ENCODE measurements around the gene COQ3. TPM values are rescaled to one million over a fixed set of nuclear protein-coding genes. Genes with fewer than 3 reads are reported as not detected.

Gene COQ3
- total and polyA plus RNA-seq, 8 donors: 1.1 to 10.8 (median 3.7) TPM

DNA sequence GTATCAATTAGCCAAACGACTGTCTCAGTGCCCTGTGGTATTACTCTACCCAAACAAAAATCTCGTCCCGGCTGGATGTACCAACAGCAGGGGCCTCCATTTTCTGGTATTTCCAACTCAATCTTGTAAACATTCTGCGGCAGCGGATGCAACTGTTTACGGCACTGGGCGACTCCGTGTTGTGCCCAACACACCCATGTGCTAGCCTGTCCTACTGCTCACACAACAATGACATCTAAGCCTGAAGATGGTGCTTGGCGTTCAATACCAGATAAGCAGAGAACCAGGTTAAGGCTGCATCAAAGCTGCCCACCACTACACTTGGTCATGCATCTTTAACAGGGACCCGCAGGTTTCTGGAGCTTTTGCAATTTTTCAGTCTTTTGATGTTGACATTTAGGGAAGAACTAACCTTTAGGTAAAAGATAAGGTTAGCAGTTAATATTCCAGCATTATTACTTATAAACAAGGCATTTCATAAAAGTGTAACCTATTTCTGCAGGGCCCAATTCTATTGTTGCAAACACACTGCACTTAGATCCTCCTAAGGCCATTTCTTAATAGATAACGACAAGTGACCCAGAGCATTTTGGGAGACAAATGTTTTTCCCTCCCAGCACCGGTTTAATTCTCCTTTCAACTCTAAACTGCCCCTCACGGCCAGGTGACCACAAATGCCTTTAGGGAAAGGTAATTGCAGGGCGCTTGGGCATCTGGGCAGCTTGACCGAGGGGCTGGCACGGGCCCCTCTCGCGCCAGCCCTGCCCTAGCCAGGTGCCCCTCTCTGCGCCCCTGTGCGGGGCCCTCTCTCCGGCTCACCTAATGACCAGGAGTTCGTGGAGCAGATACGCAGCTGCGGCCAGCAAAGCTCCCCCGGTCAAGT lies 45.5 kb downstream of the COQ3 start:
- H3K27ac ChIP-seq: peak overlapping the region in 1 of 4 donors; percentile 4
- intact Hi-C loops (cut with DNase I): no loop called here
- H3K4me3 ChIP-seq: peak overlapping the region; percentile 45 to 78 (median 77)
- H3K36me3 ChIP-seq: no peaks in the 10 kb centered on the region
- FAIRE-seq (no peak), ATAC-seq (peak in 1 of 4 donors; percentile 2), DNase-seq (peak in 1 of 6 donors; percentile 6)
- H3K4me1 ChIP-seq: peaks cover 0 to 6% (median 0%) of the 10 kb centered on the region in 3 donors
- H3K9me3 ChIP-seq: no peaks in the 10 kb centered on the region
- TF ChIP-seq, protein P1, sequence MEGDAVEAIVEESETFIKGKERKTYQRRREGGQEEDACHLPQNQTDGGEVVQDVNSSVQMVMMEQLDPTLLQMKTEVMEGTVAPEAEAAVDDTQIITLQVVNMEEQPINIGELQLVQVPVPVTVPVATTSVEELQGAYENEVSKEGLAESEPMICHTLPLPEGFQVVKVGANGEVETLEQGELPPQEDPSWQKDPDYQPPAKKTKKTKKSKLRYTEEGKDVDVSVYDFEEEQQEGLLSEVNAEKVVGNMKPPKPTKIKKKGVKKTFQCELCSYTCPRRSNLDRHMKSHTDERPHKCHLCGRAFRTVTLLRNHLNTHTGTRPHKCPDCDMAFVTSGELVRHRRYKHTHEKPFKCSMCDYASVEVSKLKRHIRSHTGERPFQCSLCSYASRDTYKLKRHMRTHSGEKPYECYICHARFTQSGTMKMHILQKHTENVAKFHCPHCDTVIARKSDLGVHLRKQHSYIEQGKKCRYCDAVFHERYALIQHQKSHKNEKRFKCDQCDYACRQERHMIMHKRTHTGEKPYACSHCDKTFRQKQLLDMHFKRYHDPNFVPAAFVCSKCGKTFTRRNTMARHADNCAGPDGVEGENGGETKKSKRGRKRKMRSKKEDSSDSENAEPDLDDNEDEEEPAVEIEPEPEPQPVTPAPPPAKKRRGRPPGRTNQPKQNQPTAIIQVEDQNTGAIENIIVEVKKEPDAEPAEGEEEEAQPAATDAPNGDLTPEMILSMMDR (IDR thresholded peaks at IDR 0.05): no peak
- WGBS, 2 donors: 55 to 57% methylated on average over 25 of the region's 25 CpGs
- no peaks in the 10 kb centered on the region for H3K27me3 ChIP-seq

DNA sequence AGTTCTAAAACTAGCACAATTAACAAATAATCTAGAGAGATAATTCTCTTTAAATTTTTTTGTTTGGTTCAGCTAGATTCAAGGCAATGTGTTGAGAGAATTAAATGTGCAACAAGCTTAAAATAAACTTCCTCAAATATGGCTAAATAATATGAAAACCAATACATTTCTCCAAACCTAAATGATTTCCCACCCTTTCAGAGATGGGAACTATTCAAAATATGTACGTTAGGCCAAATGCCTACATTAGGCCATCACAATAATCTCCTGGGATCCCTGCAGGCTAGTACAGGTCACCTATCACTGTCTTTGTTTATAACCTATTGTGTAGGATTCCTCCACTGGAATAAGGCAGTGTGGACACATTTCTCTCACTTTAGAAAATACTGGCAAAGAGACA lies 46.2 kb downstream of the COQ3 start:
- intact Hi-C loops (cut with DNase I): no loop called here
- FAIRE-seq (no peak), ATAC-seq (no peak), DNase-seq (no peak)
- Histone ChIP-seq H3K4me3 (no peak overlapping the region), H3K27ac (no peak overlapping the region), H3K9me3 (no peaks in the 10 kb centered on the region), H3K4me1 (peaks cover 0 to 6% (median 0%) of the 10 kb centered on the region in 3 donors), H3K27me3 (no peaks in the 10 kb centered on the region), H3K36me3 (no peaks in the 10 kb centered on the region)
- 70 to 85% methylated on average over 1 of the region's 1 CpG for WGBS, 2 donors
- TF ChIP-seq, protein P1 (IDR thresholded peaks at IDR 0.05): no peak

DNA sequence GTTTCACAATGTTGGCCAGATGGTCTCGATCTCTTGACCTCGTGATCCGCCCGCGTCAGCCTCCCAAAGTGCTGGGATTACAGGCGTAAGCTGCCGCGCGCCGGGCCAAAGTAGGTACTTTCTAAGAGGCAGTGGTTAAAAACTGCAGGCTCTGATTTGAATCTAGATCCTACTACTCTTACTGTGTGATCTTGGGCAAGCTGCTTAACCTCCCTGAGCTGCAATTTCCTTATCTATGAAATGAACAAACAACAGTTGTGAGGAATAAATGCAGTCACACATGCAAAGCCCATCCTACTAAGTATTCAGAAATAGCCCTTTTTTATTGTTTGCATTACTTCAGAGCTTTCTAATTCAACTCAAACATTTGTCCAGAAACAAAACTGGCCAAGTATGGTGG lies 47.4 kb downstream of the COQ3 start:
- no peak for ATAC-seq
- H3K4me1 ChIP-seq: peaks cover 0 to 6% (median 0%) of the 10 kb centered on the region in 3 donors
- no peak for DNase-seq

DNA sequence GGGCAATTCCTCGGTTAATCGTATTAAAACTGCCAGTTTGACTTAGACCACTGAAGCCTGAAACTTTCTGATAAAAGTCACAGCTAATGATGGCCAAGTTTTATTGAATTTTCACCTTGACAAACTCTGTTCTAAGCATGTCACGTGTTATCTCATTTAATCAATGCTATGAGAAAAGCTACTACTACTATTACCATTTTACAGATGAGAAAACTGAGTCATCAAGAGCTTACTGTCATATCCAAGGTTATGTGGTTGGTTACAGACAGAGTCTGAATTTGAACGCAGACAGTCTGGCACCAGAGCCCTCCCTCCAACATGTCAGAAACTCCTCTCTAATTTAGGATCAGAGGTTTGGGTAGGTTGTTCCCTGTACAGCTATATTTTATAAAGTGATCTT lies 48.8 kb downstream of the COQ3 start:
- TF ChIP-seq, protein P1 (IDR thresholded peaks at IDR 0.05): no peak
- intact Hi-C loops (cut with DNase I): no loop called here
- FAIRE-seq (no peak), DNase-seq (no peak), ATAC-seq (no peak)
- Histone ChIP-seq H3K36me3 (no peaks in the 10 kb centered on the region), H3K4me1 (no peaks in the 10 kb centered on the region), H3K27me3 (no peaks in the 10 kb centered on the region), H3K4me3 (no peak overlapping the region), H3K9me3 (no peaks in the 10 kb centered on the region), H3K27ac (no peak overlapping the region)
- WGBS, 2 donors: 80 to 87% methylated on average over 4 of the region's 4 CpGs

More for the DNA sequence above, 47.4 kb downstream of the COQ3 start:
- Histone ChIP-seq H3K36me3 (no peaks in the 10 kb centered on the region), H3K27ac (no peak overlapping the region), H3K9me3 (no peaks in the 10 kb centered on the region), H3K4me3 (no peak overlapping the region), H3K27me3 (no peaks in the 10 kb centered on the region)
- TF ChIP-seq, protein P1 (IDR thresholded peaks at IDR 0.05): no peak
- 95 to 97% methylated on average over 10 of the region's 10 CpGs for WGBS, 2 donors
- FAIRE-seq: no peak
- intact Hi-C loops (cut with DNase I): no loop called here

DNA sequence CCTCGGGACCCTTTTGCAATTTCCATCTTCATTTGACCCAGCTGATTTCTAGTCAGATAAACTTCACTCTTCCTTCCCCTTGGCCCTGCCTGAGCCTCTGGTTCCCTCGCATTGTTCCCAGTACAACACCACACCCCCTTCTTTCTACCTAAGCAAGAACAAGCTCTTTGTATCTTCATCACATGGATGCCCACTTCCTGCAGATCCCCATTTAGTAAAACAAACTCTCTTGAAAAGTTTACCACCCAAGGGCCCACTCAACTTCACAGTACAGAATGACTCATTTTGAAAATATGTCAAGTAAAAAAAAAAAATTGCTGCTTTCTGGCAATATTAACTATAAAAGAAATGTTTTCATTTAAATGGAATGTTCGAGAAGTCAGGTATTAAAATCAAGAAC lies 49.7 kb downstream of the COQ3 start:
- H3K4me1 ChIP-seq: no peaks in the 10 kb centered on the region
- no peak for DNase-seq
- no peaks in the 10 kb centered on the region for H3K36me3 ChIP-seq
- no peak overlapping the region for H3K4me3 ChIP-seq
- H3K27me3 ChIP-seq: no peaks in the 10 kb centered on the region
- intact Hi-C loops (cut with DNase I): no loop called here
- FAIRE-seq: no peak
- no peak overlapping the region for H3K27ac ChIP-seq
- no peak for ATAC-seq
- TF ChIP-seq, protein P1 (IDR thresholded peaks at IDR 0.05): no peak
- H3K9me3 ChIP-seq: no peaks in the 10 kb centered on the region
- 50 to 65% methylated on average over 3 of the region's 3 CpGs for WGBS, 2 donors
